GM10248 (cell line): ENCODE results near the gene VWF.

Source experiments
- CTCF ChIA-PET: fragments of 300-600 bp; sonication (Branson Sonifier 250); formaldehyde crosslinking; extraction: SDS; loops from one replicate; lab custom pipeline; 2021; ENCODE audit warnings: antibody characterized with exemption; lab: Yijun Ruan, JAX
- POLR2A ChIA-PET: fragments of 350-650 bp; sonication (Branson Sonifier 250); formaldehyde crosslinking; extraction: SDS; loops from one replicate; lab custom pipeline; 2020; ENCODE audit warnings: antibody characterized with exemption; lab: Yijun Ruan, JAX
- DNase-seq: peaks from one replicate; pipeline ENCODE4 v3.0.0; 2012; ENCODE audit errors: extremely low spot score
- CTCF ChIP-seq: IDR thresholded peaks from 2 replicates; pipeline ENCODE4 v1.5.1; 2012; ENCODE audit warnings: mild to moderate bottlenecking, low read depth; ENCODE audit errors: extremely low read depth, missing control alignments, control extremely low read depth

Gene VWF

GRCh38 chr12:5954661-5955060, 169.8 kb downstream of the VWF start:
- CTCF ChIA-PET, result no interaction called here
- POLR2A ChIA-PET, result no interaction called here
- no peak for TF ChIP-seq CTCF
- no peak for DNase-seq

GRCh38 chr12:5953835-5954586, 170.5 kb downstream of the VWF start:
- ChIA-PET CTCF (no interaction called here), POLR2A (no interaction called here)
- DNase-seq, result no peak
- no peak for TF ChIP-seq CTCF

GRCh38 chr12:5952031-5952430, 172.4 kb downstream of the VWF start:
- ChIA-PET CTCF (interaction anchor here (1.3 kb wide), 1 partner anchor 13 kb away, joined by 4 read pairs; no protein-coding TSS in a partner anchor), POLR2A (no interaction called here)
- no peak for DNase-seq
- no peak for TF ChIP-seq CTCF

- ChIA-PET POLR2A (no interaction called here), CTCF (no interaction called here)
- DNase-seq, result no peak
- no peak for TF ChIP-seq CTCF
Measured at GRCh38 chr12:5948696-5949095, 175.8 kb downstream of the VWF start.

- ChIA-PET CTCF (no interaction called here), POLR2A (no interaction called here)
Measured at GRCh38 chr12:5947006-5947405, 177.5 kb downstream of the VWF start.

GRCh38 chr12:5946388-5946787, 178.1 kb downstream of the VWF start:
- no peak for TF ChIP-seq CTCF
- POLR2A ChIA-PET, result no interaction called here
- CTCF ChIA-PET, result no interaction called here
- no peak for DNase-seq

More at GRCh38 chr12:5947006-5947405, 177.5 kb downstream of the VWF start:
- DNase-seq, result no peak
- no peak for TF ChIP-seq CTCF
